HepG2 (cell line): ENCODE results near the gene P3H4. TPM values are rescaled to one million over a fixed set of nuclear protein-coding genes. Genes with fewer than 3 reads are reported as not detected.

Experiments used
- ATAC-seq: fragments of 200-7000 bp; cut with Tn5 transposase; 3 replicates; pipeline ENCODE4 v1.9.1; 2020; ENCODE audit warnings: mild to moderate bottlenecking, moderate library complexity
- BruUV-seq: library from RNA; stranded (reverse); fragments of 400-500 nt; replicated peaks from 2 replicates; lab custom pipeline; 2021; lab: Mats Ljungman, UMichigan
- CTCF ChIA-PET: fragments of 300-600 bp; formaldehyde crosslinking; extraction: SDS; loops from one replicate; lab custom pipeline; 2021; ENCODE audit warnings: low total read pairs, inconsistent platforms, low intra/inter-chr PET ratio; lab: Yijun Ruan, JAX
- POLR2A ChIA-PET: fragments of 350-600 bp; sonication (Branson Sonifier 250); formaldehyde crosslinking; loops from one replicate; lab custom pipeline; 2020; ENCODE audit warnings: antibody characterized with exemption, inconsistent platforms; lab: Yijun Ruan, JAX
- DNase-seq: peaks from one replicate; pipeline ENCODE4 v3.0.0-alpha.2; 2015; ENCODE audit warnings: low spot score
- FAIRE-seq: peaks from 3 replicates; lab custom pipeline; 2011; peaks lifted over from hg19 to GRCh38; lab: Jason Lieb, UNC
- H2AFZ ChIP-seq: one replicate; pipeline ENCODE4 v1.6.1; 2011; ENCODE audit warnings: low read length, inconsistent platforms
- H3K27ac ChIP-seq: fragments of 300-600 bp; 3 replicates; pipeline ENCODE4 v1.8.0; 2011; ENCODE audit warnings: mixed run types, mild to moderate bottlenecking, mixed read lengths, low read length, inconsistent platforms; ENCODE audit not compliant: insufficient read depth; ENCODE audit errors: extremely low read length
- H3K27me3 ChIP-seq, 2 experiments: fragments of 200-600 bp in 1 of 2; 2 replicates in 1 of 2; 3 replicates in 1 of 2; pipeline versions ENCODE4 v1.6.0 to v1.8.0; 2011; ENCODE audit warnings: low read length in 2 of 2, mild to moderate bottlenecking in 2 of 2, moderate library complexity in 2 of 2, inconsistent platforms in 1 of 2; ENCODE audit not compliant: insufficient read depth in 2 of 2, control insufficient read depth in 1 of 2
- H3K36me3 ChIP-seq, 2 experiments: fragments of 200-600 bp in 1 of 2; replicated peaks in 1 of 2; 2 replicates in 1 of 2; 3 replicates in 1 of 2; pipeline versions ENCODE4 v1.5.1 to v1.8.0; 2011; ENCODE audit warnings: low read length in 2 of 2, inconsistent platforms in 1 of 2; ENCODE audit not compliant: insufficient read depth in 2 of 2, control insufficient read depth in 1 of 2
- H3K4me1 ChIP-seq: 2 replicates; pipeline ENCODE4 v1.5.1; 2012; ENCODE audit warnings: low read length, inconsistent platforms; ENCODE audit not compliant: insufficient read depth
- H3K4me2 ChIP-seq: 2 replicates; pipeline ENCODE4 v1.6.0; 2011; ENCODE audit warnings: low read depth, low read length, inconsistent platforms
- H3K4me3 ChIP-seq, 3 experiments: fragments of 200-600 bp in 1 of 3; sonication (generic), shearing (Covaris generic) in 1 of 3; replicated peaks in 1 of 3; 2 replicates each; pipeline ENCODE4 v1.5.1; 2011 to 2016; ENCODE audit warnings: low read length in 3 of 3, inconsistent platforms in 2 of 3, low read depth in 2 of 3, mild to moderate bottlenecking in 2 of 3, control low read depth in 1 of 3, mixed read lengths in 1 of 3; ENCODE audit not compliant: insufficient read depth in 1 of 3
- H3K79me2 ChIP-seq: one replicate; pipeline ENCODE4 v1.6.1; 2011; ENCODE audit warnings: low read length, inconsistent platforms; ENCODE audit not compliant: insufficient read depth
- H3K9ac ChIP-seq: 2 replicates; pipeline ENCODE4 v1.6.0; 2011; ENCODE audit warnings: mild to moderate bottlenecking, low read depth, low read length, inconsistent platforms; ENCODE audit not compliant: insufficient read depth
- H3K9me3 ChIP-seq: 2 replicates; pipeline ENCODE4 v1.5.1; 2012; ENCODE audit warnings: mild to moderate bottlenecking, low read length
- H4K20me1 ChIP-seq: 2 replicates; pipeline ENCODE4 v1.6.0; 2011; ENCODE audit warnings: inconsistent platforms, mild to moderate bottlenecking, low read length, moderate library complexity; ENCODE audit not compliant: insufficient read depth
- BCL3 ChIP-seq: sonication (generic); formaldehyde crosslinking; IDR thresholded peaks from 2 replicates; pipeline ENCODE4 v1.5.1; 2020; ENCODE audit warnings: mild to moderate bottlenecking, missing genetic modification reagents, moderate library complexity
- HIC2 ChIP-seq: sonication (generic); formaldehyde crosslinking; IDR thresholded peaks from 2 replicates; pipeline ENCODE4 v1.9.0; 2022; ENCODE audit warnings: low read depth, missing genetic modification reagents
- KDM3A ChIP-seq: IDR thresholded peaks from 2 replicates; pipeline ENCODE4 v1.6.1; 2018; ENCODE audit warnings: low read depth, missing compliant biosample characterization
- MIXL1 ChIP-seq: IDR thresholded peaks from 2 replicates; pipeline ENCODE4 v1.6.1; 2016
- THYN1 ChIP-seq: sonication (generic); formaldehyde crosslinking; IDR thresholded peaks from 2 replicates; pipeline ENCODE4 v1.8.1; 2023; ENCODE audit warnings: low read depth, mild to moderate bottlenecking, moderate library complexity, missing genetic modification reagents, borderline replicate concordance
- ZFP1 ChIP-seq: IDR thresholded peaks from 2 replicates; pipeline ENCODE4 v1.6.1; 2016
- ZNF501 ChIP-seq: sonication (generic); formaldehyde crosslinking; IDR thresholded peaks from 2 replicates; pipeline ENCODE4 v1.5.1; 2020; ENCODE audit warnings: mild to moderate bottlenecking, moderate library complexity, missing genetic modification reagents
- WGBS: methylation state at CpG from one replicate; pipeline ENCODE4 v1.1.6; 2017; ENCODE audit warnings: low lambda C conversion rate; 5-methylcytosine and 5-hydroxymethylcytosine counted together
- in situ Hi-C: cut with HindIII; loops from 2 replicates; pipeline ENCODE4 v1.10.0; 2017; ENCODE audit warnings: low pct_unique_long_range_greater_than_20kb; ENCODE audit not compliant: extremely low pct_ligation_motif_present
- intact Hi-C: fragments of 100-400 bp; cut with micrococcal nuclease; formaldehyde crosslinking; loops from one replicate; pipeline ENCODE4 v1.10.0; 2022; ENCODE audit not compliant: unreplicated experiment
- polyA plus RNA-seq, 8 experiments: library from polyadenylated mRNA; depleted of rRNA in 3 of 8; stranded (reverse) in 7 of 8; unstranded in 1 of 8; fragments of >200 nt; fragmentation: Illumina TruSeq in 4 of 8; extraction: Trizol in 4 of 8; gene quantifications; 2 replicates each; pipeline versions ENCODE4 v1.2.1 to v1.2.3, GENCODE V29; 2011 to 2016; ENCODE audit warnings: low read depth in 4 of 8, missing spikeins in 1 of 8, mixed read lengths in 1 of 8; ENCODE audit not compliant: insufficient read depth in 1 of 8
- total RNA-seq, 5 experiments: library from RNA; depleted of rRNA; stranded (reverse); fragments of >200 nt; fragmentation: Illumina TruSeq; extraction: Trizol; gene quantifications; 2 replicates each; pipeline ENCODE4 v1.2.3, GENCODE V29; 2016; ENCODE audit warnings: low read depth in 1 of 5

Gene P3H4
- total and polyA plus RNA-seq, 2 of the 13 experiments (the other 11 are each of a cell fraction or from before 2014, with no cell fraction given) = 37.1 to 50.6 TPM

DNA sequence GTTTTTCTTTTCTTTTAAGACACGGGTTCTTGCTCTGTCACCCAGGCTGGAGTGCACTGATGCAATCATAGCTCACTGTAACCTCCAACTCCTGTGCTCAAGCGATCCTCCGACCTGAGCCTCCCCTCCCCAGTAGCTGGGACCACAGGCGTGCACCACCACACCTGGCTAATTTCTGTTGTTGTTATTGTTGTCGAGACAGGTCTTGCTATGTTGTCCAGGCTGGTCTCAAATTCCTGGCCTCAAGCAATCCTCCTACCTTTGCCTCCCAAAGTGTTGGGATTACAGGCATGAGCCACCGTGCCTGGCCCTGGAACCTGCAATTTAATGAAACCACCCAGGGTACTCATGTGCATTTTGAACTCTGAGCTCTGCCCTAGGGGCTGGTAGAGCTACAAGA, 49.4 kb downstream of the P3H4 start (continued):
- TF ChIP-seq HIC2 = no peak
- TF ChIP-seq ZFP1 (CRISPR knock-in tag) = no peak
- TF ChIP-seq BCL3 (CRISPR knock-in tag) = no peak

DNA sequence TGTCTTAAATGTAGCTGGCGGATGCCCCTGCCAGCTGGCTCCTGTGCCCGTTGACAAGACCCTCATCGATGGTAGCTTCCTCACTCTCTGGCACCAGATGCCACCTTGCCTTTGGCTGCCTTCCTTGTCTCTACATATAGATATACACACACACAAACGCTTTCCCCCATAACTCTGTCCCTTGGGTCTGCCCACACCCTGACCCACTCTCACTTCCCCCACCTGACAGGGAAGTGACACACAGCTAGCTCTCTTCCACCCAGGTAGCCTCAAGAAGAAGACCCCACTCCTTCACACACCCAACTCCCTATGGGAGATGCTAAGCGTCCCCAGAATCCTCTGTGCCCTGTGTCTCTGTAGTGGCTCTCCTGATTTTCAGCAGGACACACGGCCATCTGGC, 50.9 kb downstream of the P3H4 start:
- in situ Hi-C loops (no loop called here), intact Hi-C loops (no loop called here)
- ChIA-PET CTCF (no interaction called here), POLR2A (interaction anchor here (1.2 kb wide), 1 partner anchor 12 kb away, joined by 3 read pairs; no protein-coding TSS in a partner anchor)
- Histone ChIP-seq H2AFZ (no peak overlapping the region), H3K4me3 (no peak overlapping the region), H3K4me1 (no peaks in the 10 kb centered on the region), H3K9me3 (no peaks in the 10 kb centered on the region), H4K20me1 (no peaks in the 10 kb centered on the region), H3K79me2 (no peaks in the 10 kb centered on the region), H3K27me3 (no peaks in the 10 kb centered on the region), H3K36me3 (peaks cover 43 to 65% of the 10 kb centered on the region in 2 experiments; a peak in 4 of 5 replicates), H3K4me2 (no peak overlapping the region), H3K27ac (no peak overlapping the region), H3K9ac (no peak overlapping the region)
- TF ChIP-seq MIXL1 (CRISPR knock-in tag) = no peak
- TF ChIP-seq KDM3A (CRISPR knock-in tag) = no peak
- TF ChIP-seq ZNF501 = no peak
- no peak for TF ChIP-seq THYN1 (CRISPR knock-in tag)
- FAIRE-seq (no peak), DNase-seq (no peak), ATAC-seq (no peak)
- BruUV-seq = no TSS peak
- WGBS = 99% methylated on average over 6 of the region's 6 CpGs
